C4-2B (cell line): ENCODE results near the gene CYFIP2.

Experiments
- CTCF ChIP-seq: fragments of 450-650 bp; conservative IDR thresholded peaks from 2 replicates; pipeline ENCODE4 v1.5.1; 2017; ENCODE audit warnings: mild to moderate bottlenecking
- ZFX ChIP-seq: fragments of 450-650 bp; IDR thresholded peaks from 2 replicates; pipeline ENCODE4 v1.6.1; 2017

DNA sequence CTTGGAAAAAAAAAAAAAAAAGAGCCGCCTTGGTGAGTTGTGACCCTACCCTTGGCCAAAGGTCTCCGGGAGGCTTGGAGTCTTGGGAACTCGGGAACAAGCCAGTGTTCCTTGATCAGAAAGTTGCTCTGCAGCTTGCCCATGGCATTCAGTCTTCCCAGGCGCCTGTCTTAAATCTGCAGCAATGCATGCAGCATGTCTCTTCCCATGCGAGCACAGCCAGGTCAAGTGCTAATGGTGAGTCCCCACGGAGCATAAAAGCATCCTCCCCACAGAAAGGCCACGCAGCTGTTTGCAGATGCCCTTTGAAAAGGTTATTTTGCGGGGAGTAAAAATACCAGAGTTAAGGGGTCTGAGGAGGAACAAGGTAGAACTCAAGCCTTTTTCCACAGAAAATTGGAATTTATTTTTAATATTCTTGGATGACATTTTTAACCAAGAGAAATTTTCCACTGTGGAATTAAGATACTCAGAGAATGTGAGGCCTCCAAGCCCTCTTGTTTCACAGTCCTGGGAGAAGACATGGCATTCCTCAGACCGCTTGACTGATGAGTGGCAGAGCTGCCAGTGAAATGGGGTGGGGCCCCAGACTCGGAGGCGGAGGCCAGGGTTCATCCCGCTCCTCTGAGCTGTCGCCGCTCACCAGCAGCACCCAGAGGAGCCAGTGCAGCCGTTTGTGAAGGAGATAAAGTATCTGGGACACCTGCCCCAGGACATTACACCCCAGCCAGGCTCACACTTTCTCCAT lies 81.6 kb downstream of the CYFIP2 start:
- TF ChIP-seq CTCF (no peak), ZFX (no peak)
